IPS-15b (cell line): ENCODE measurements around the gene CDK11B.

Experiments used
- H3K27me3 ChIP-seq: one replicate; pipeline ENCODE4 v1.6.1; 2013; ENCODE audit warnings: low read length; ENCODE audit not compliant: control insufficient read depth, insufficient read depth
- H3K36me3 ChIP-seq: one replicate; pipeline ENCODE4 v1.6.1; 2013; ENCODE audit warnings: low read length; ENCODE audit not compliant: control insufficient read depth, insufficient read depth
- H3K4me1 ChIP-seq: one replicate; pipeline ENCODE4 v1.6.1; 2013; ENCODE audit warnings: mild to moderate bottlenecking, low read length; ENCODE audit not compliant: control insufficient read depth, insufficient read depth
- H3K4me3 ChIP-seq: one replicate; pipeline ENCODE4 v1.5.1; 2013; ENCODE audit warnings: low read depth, low read length
- H3K9ac ChIP-seq: one replicate; pipeline ENCODE4 v1.6.1; 2013; ENCODE audit warnings: low read depth, mild to moderate bottlenecking, low read length
- H3K9me3 ChIP-seq: one replicate; pipeline ENCODE4 v1.6.1; 2013; ENCODE audit warnings: mild to moderate bottlenecking, low read length; ENCODE audit not compliant: control insufficient read depth, insufficient read depth

CDK11B gene

GRCh38 chr1:1602304-1602967 lies 56.4 kb downstream of the CDK11B start:
- Histone ChIP-seq H3K4me3 (no peak overlapping the region), H3K36me3 (no peaks in the 10 kb centered on the region), H3K27me3 (peaks cover 22% of the 10 kb centered on the region), H3K4me1 (peaks cover 3% of the 10 kb centered on the region), H3K9ac (no peak overlapping the region), H3K9me3 (no peaks in the 10 kb centered on the region)

GRCh38 chr1:1601564-1602303 lies 57.1 kb downstream of the CDK11B start:
- Histone ChIP-seq H3K36me3 (no peaks in the 10 kb centered on the region), H3K4me1 (peaks cover 3% of the 10 kb centered on the region), H3K9ac (no peak overlapping the region), H3K9me3 (no peaks in the 10 kb centered on the region), H3K27me3 (peaks cover 22% of the 10 kb centered on the region), H3K4me3 (no peak overlapping the region)

- no peaks in the 10 kb centered on the region for H3K36me3 ChIP-seq
- peak overlapping the region; percentile 50 for H3K4me3 ChIP-seq
- no peak overlapping the region for H3K9ac ChIP-seq
- H3K9me3 ChIP-seq, result no peaks in the 10 kb centered on the region
- peaks cover 28% of the 10 kb centered on the region for H3K27me3 ChIP-seq
- H3K4me1 ChIP-seq, result peaks cover 3% of the 10 kb centered on the region
Measured at GRCh38 chr1:1600861-1601563, 57.8 kb downstream of the CDK11B start.

- H3K4me3 ChIP-seq, result peak within 1 kb of the TSS; percentile 50
- no peaks in the 10 kb centered on the region for H3K36me3 ChIP-seq
- peak within 1 kb of the TSS; percentile 24 for H3K9ac ChIP-seq
- peaks cover 35% of the 10 kb centered on the region for H3K27me3 ChIP-seq
- peaks cover 3% of the 10 kb centered on the region for H3K4me1 ChIP-seq
- no peaks in the 10 kb centered on the region for H3K9me3 ChIP-seq
Measured at GRCh38 chr1:1599935-1600860, 58.6 kb downstream of the CDK11B start, which contains the start of gene FNDC10. TSS of gene FNDC10 (minus strand) at chr1:1600135. CDS start at chr1:1600015, 120 bp downstream.

GRCh38 chr1:1599030-1599934 lies 59.5 kb downstream of the CDK11B start:
- Histone ChIP-seq H3K36me3 (no peaks in the 10 kb centered on the region), H3K4me1 (peaks cover 3% of the 10 kb centered on the region), H3K4me3 (peak overlapping the region; percentile 32), H3K9ac (peak overlapping the region; percentile 24), H3K27me3 (peaks cover 40% of the 10 kb centered on the region), H3K9me3 (no peaks in the 10 kb centered on the region)

GRCh38 chr1:1598720-1599029 lies 60.1 kb downstream of the CDK11B start:
- H3K9ac ChIP-seq, result no peak overlapping the region
- H3K4me3 ChIP-seq, result peak overlapping the region; percentile 32
- no peaks in the 10 kb centered on the region for H3K36me3 ChIP-seq
- no peaks in the 10 kb centered on the region for H3K9me3 ChIP-seq
- peaks cover 40% of the 10 kb centered on the region for H3K27me3 ChIP-seq
- peaks cover 3% of the 10 kb centered on the region for H3K4me1 ChIP-seq

GRCh38 chr1:1598051-1598719 lies 60.6 kb downstream of the CDK11B start:
- H3K4me3 ChIP-seq, result no peak overlapping the region
- H3K27me3 ChIP-seq, result peaks cover 40% of the 10 kb centered on the region
- H3K4me1 ChIP-seq, result peaks cover 3% of the 10 kb centered on the region
- H3K36me3 ChIP-seq, result no peaks in the 10 kb centered on the region
- H3K9ac ChIP-seq, result no peak overlapping the region
- H3K9me3 ChIP-seq, result no peaks in the 10 kb centered on the region

- H3K36me3 ChIP-seq, result no peaks in the 10 kb centered on the region
- H3K4me1 ChIP-seq, result peaks cover 3% of the 10 kb centered on the region
- H3K9ac ChIP-seq, result peak overlapping the region; percentile 24
- no peak overlapping the region for H3K4me3 ChIP-seq
- no peaks in the 10 kb centered on the region for H3K9me3 ChIP-seq
- peaks cover 40% of the 10 kb centered on the region for H3K27me3 ChIP-seq
Measured at GRCh38 chr1:1597275-1597930, 61.4 kb downstream of the CDK11B start.

GRCh38 chr1:1596493-1597274 lies 62.1 kb downstream of the CDK11B start:
- Histone ChIP-seq H3K9ac (peak overlapping the region; percentile 24), H3K4me1 (peaks cover 3% of the 10 kb centered on the region), H3K36me3 (no peaks in the 10 kb centered on the region), H3K27me3 (peaks cover 38% of the 10 kb centered on the region), H3K9me3 (no peaks in the 10 kb centered on the region), H3K4me3 (no peak overlapping the region)
